ENCODE results near the gene LRRFIP2.

Gene LRRFIP2

GRCh38 chr3:37040231-37040630, 134.2 kb downstream of the LRRFIP2 start:
- Histone ChIP-seq H3K4me1 (peaks cover 0 to 21% (median 7%) of the 10 kb centered on the region in 4 donors), H3K9me3 (no peaks in the 10 kb centered on the region), H3K4me3 (no peak overlapping the region), H3K27ac (no peak overlapping the region), H3K36me3 (peaks cover 26 to 60% (median 27%) of the 10 kb centered on the region in 3 donors), H3K27me3 (no peaks in the 10 kb centered on the region)
- DNase-seq = no peak
- intact Hi-C loops (cut with DNase I; ENCODE audit: low total_unique reads) = no loop called here
- TF ChIP-seq, protein P1, sequence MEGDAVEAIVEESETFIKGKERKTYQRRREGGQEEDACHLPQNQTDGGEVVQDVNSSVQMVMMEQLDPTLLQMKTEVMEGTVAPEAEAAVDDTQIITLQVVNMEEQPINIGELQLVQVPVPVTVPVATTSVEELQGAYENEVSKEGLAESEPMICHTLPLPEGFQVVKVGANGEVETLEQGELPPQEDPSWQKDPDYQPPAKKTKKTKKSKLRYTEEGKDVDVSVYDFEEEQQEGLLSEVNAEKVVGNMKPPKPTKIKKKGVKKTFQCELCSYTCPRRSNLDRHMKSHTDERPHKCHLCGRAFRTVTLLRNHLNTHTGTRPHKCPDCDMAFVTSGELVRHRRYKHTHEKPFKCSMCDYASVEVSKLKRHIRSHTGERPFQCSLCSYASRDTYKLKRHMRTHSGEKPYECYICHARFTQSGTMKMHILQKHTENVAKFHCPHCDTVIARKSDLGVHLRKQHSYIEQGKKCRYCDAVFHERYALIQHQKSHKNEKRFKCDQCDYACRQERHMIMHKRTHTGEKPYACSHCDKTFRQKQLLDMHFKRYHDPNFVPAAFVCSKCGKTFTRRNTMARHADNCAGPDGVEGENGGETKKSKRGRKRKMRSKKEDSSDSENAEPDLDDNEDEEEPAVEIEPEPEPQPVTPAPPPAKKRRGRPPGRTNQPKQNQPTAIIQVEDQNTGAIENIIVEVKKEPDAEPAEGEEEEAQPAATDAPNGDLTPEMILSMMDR (IDR thresholded peaks at IDR 0.05) = no peak

DNA sequence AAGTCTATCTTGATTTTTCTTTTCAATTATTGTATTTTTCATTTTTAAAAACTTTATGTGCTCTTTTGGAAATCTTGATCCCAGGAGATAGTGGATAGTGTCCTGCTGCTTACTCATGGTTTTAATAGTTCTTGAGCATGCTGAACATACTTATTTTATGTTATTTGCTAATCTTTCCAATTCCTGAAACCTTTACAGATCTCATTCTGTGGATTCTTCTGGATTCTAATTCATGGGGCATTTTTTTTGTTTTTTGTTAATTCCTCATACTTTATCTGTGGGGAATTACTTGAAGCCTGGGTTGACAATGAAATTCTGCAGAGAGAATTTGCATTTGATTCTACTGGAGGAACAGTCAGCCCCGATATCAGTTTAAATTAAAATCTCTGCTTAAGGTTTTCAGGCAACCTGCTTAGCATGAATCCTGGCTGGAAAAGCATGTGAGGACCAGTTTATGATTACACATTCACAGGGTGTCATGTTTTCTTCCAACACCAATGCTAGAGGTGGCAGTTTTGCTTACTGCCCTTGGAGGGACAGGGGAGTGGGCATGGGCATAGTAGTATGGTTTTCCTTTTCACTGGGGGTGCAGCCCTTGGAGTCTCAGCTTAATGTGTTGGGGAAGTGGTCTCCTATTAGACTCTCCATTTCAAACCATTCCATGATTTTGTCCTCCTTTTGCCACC, 135.1 kb downstream of the LRRFIP2 start:
- Histone ChIP-seq H3K4me3 (no peak overlapping the region), H3K4me1 (peaks cover 0 to 21% (median 7%) of the 10 kb centered on the region in 4 donors), H3K27ac (no peak overlapping the region), H3K9me3 (no peaks in the 10 kb centered on the region), H3K27me3 (no peaks in the 10 kb centered on the region), H3K36me3 (peaks cover 27 to 62% (median 29%) of the 10 kb centered on the region in 3 donors)
- no peak for DNase-seq
- TF ChIP-seq, protein P1 (IDR thresholded peaks at IDR 0.05) = no peak
- intact Hi-C loops (cut with DNase I; ENCODE audit: low total_unique reads) = no loop called here

DNA sequence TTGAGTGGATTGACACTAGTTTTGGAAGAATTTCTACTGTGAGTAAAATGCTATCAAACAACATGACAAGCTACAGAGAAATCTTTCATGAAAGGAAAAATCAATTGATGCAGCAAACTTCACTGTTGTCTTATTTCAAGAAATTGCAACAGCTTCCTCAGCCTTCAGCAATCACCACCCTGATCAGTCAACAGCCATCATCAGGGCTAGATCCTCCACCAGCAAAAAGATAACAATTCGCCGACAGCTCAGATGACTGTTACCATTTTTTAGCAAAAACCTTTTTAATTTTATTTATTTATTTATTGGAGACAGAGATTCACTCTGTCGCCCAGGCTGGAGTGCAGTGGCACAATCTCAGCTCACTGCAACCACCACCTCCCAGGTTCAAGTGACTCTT, 137.0 kb downstream of the LRRFIP2 start:
- Histone ChIP-seq H3K4me3 (no peak overlapping the region), H3K36me3 (peaks cover 27 to 64% (median 29%) of the 10 kb centered on the region in 3 donors), H3K4me1 (peaks cover 0 to 21% (median 6%) of the 10 kb centered on the region in 4 donors), H3K27me3 (no peaks in the 10 kb centered on the region), H3K27ac (no peak overlapping the region), H3K9me3 (no peaks in the 10 kb centered on the region)
- TF ChIP-seq, protein P1 (IDR thresholded peaks at IDR 0.05) = no peak
- DNase-seq = no peak
- intact Hi-C loops (cut with DNase I; ENCODE audit: low total_unique reads) = no loop called here

GRCh38 chr3:37032961-37033360, 141.4 kb downstream of the LRRFIP2 start:
- peaks cover 12 to 61% (median 22%) of the 10 kb centered on the region in 3 donors for H3K36me3 ChIP-seq
- no peak overlapping the region for H3K4me3 ChIP-seq
- peak overlapping the region; percentile 64 to 71 for H3K27ac ChIP-seq

DNA sequence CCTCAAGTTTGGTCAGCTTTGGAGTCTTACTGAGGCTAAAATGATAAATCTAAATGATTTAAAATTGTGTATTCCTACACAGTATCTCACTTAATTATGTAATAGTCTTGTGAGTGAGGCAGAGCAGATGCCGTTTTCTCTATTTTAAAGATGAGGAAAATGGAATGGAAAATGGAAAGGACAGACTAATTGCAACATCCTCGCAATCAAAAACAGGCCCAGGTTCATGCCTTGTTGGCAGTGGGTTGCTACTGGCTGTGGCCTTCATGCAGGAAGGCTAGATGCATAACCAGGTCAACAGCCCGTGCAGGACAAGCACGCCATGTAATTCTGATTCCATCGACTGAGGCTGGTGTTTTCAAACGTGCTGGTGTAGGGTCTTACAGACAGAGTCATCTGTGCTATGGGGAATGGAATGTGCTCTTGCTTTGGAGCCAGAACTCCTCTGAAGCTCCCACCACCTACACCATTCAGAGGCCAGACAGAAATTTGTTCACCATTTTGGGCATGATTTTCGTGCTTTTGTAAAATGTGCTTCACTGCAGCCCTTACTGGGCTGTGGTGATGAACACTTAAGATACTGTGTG, 143.2 kb downstream of the LRRFIP2 start:
- H3K36me3 ChIP-seq = peaks cover 12 to 64% (median 14%) of the 10 kb centered on the region in 3 donors
- H3K4me3 ChIP-seq = no peak overlapping the region
- peak overlapping the region; percentile 64 to 71 for H3K27ac ChIP-seq
- TF ChIP-seq, protein P1 (IDR thresholded peaks at IDR 0.05) = no peak
- H3K27me3 ChIP-seq = no peaks in the 10 kb centered on the region
- H3K4me1 ChIP-seq = peaks cover 0 to 65% (median 40%) of the 10 kb centered on the region in 4 donors
- H3K9me3 ChIP-seq = no peaks in the 10 kb centered on the region
- intact Hi-C loops (cut with DNase I; ENCODE audit: low total_unique reads) = no loop called here
- DNase-seq = no peak

More at GRCh38 chr3:37032961-37033360, 141.4 kb downstream of the LRRFIP2 start:
- Histone ChIP-seq H3K9me3 (no peaks in the 10 kb centered on the region), H3K27me3 (no peaks in the 10 kb centered on the region), H3K4me1 (peaks cover 0 to 58% (median 40%) of the 10 kb centered on the region in 4 donors)
- peak in 1 of 2 donors; percentile 73 for DNase-seq
- intact Hi-C loops (cut with DNase I; ENCODE audit: low total_unique reads) = no loop called here
- TF ChIP-seq, protein P1 (IDR thresholded peaks at IDR 0.05) = no peak

Measured in tibial artery (tissue), 4 donors.